ENCODE results near the gene OR10H1. TPM values are rescaled to one million over a fixed set of nuclear protein-coding genes. Genes with fewer than 3 reads are reported as not detected.
"Not testable (repeated sequence)": the region's sequence is repeated elsewhere in the genome, so short reads cannot be mapped to it uniquely, and the experiment has no call there.

OR10H1 gene
- total RNA-seq, 1 donor from 2014 or later: not detected

DNA sequence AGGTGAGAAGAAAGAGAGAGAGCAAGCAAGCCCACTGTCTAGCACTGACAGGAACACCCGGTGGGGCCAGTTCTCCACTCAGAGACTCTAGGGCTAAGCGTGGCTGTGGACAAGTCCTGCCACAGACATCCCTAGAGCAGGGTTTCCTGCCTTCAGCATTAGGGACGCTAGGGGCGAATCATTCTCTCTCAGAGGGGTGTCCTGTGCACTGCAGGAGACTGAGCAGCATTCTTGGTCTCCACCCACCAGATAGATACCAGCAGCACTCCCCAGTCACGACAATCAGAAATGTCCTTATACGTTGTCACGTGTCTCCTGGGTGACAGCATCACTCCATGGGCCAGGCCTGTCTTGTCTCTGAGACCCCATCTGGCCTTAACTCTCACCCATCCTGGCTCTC is 1.5 kb downstream of the OR10H1 start:
- intact Hi-C loops (cut with micrococcal nuclease): no loop called here
- Mint-ChIP-seq H3K4me3 (ENCODE audit: low read depth) (no peak overlapping the region), H3K27ac (no peak overlapping the region), H3K27me3 (ENCODE audit: low read depth) (peaks cover 30% of the 10 kb centered on the region), H3K4me1 (ENCODE audit: low read depth) (peaks cover 6% of the 10 kb centered on the region), H3K9me3 (no peaks in the 10 kb centered on the region), H3K36me3 (ENCODE audit: low read depth) (no peaks in the 10 kb centered on the region)
- DNase-seq (ENCODE audit: low spot score): no peak

DNA sequence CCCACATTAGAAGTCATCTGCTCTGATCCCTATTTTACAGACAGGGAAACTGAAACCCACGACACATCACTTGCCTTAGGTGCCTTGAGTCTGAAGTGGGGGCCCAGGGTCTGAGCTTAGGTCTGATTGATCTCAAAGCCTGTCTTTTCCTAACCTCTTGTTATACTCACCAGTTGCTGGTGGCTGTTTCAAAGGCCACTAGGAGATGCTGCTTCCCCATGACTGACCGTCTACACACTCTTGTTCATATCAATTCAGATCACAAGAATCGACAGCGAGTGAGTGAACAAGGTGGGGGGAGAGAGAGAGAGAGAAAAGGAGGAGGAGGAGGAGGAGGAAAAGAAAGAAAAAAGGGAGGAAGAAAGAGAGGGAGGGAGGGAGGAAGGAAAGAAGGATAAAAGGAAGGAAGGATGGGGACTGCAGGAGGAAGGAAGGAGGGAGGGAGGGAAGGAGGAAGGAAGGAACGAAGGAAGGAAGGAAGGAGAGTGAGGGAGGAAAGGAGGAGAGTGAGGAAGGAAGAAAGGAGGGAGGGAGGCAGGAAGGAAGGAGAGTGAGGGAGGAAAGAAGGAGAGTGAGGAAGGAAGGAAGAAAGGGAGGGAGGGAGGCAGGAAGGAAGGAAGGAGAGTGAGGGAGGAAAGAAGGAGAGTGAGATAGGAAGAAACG is 3.3 kb downstream of the OR10H1 start:
- no peaks in the 10 kb centered on the region for H3K9me3 Mint-ChIP-seq
- intact Hi-C loops (cut with micrococcal nuclease): no loop called here
- H3K27ac Mint-ChIP-seq: no peak overlapping the region
- H3K4me3 Mint-ChIP-seq (ENCODE audit: low read depth): no peak overlapping the region
- no peak for DNase-seq (ENCODE audit: low spot score)
- no peaks in the 10 kb centered on the region for H3K36me3 Mint-ChIP-seq (ENCODE audit: low read depth)
- peaks cover 25% of the 10 kb centered on the region for H3K27me3 Mint-ChIP-seq (ENCODE audit: low read depth)
- H3K4me1 Mint-ChIP-seq (ENCODE audit: low read depth): peaks cover 6% of the 10 kb centered on the region

DNA sequence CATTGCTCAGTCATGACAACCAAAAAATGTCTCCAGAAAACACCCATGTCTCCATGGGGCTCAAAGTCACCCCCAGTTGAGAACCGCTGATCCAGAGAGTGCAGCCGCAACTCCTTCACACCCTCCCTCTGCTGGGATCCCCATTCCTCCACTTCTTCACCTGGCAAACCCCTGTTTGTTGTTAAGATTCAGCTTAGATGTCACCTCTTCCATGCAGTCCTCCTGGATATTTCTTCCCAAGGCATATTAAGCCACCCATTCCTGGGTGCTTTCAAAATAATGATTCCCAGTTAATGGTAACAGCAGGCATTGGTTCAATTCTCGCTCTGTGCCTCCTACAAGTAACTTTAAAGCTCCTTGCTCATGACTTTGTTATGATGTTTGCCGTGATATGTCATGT is 4.0 kb downstream of the OR10H1 start:
- Mint-ChIP-seq H3K4me3 (ENCODE audit: low read depth) (no peak overlapping the region), H3K27ac (no peak overlapping the region), H3K27me3 (ENCODE audit: low read depth) (peaks cover 25% of the 10 kb centered on the region), H3K9me3 (no peaks in the 10 kb centered on the region), H3K36me3 (ENCODE audit: low read depth) (no peaks in the 10 kb centered on the region), H3K4me1 (ENCODE audit: low read depth) (peaks cover 6% of the 10 kb centered on the region)
- DNase-seq (ENCODE audit: low spot score): no peak
- intact Hi-C loops (cut with micrococcal nuclease): no loop called here

DNA sequence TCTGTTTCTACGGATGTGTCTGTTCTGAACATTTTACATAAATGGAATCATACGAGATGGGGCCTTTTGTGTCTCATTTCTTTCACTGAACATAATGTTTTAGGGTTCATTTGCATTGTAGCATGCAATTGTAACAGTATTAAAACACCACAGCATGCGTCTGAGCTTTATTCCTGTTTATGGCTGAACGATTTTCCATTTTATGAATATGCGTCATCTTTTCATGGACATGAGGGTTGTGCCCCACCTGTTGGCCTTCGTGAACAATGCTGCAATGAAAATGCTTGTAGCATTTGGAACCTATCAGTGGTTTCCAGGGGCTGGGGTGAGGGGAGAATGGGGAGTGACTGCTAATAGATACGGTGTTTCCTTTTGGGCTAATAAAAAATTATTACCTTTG is 5.1 kb downstream of the OR10H1 start:
- Mint-ChIP-seq H3K4me1 (ENCODE audit: low read depth) (peaks cover 6% of the 10 kb centered on the region), H3K4me3 (ENCODE audit: low read depth) (no peak overlapping the region), H3K9me3 (no peaks in the 10 kb centered on the region), H3K36me3 (ENCODE audit: low read depth) (no peaks in the 10 kb centered on the region), H3K27me3 (ENCODE audit: low read depth) (peaks cover 25% of the 10 kb centered on the region), H3K27ac (no peak overlapping the region)
- intact Hi-C loops (cut with micrococcal nuclease): no loop called here
- no peak for DNase-seq (ENCODE audit: low spot score)

DNA sequence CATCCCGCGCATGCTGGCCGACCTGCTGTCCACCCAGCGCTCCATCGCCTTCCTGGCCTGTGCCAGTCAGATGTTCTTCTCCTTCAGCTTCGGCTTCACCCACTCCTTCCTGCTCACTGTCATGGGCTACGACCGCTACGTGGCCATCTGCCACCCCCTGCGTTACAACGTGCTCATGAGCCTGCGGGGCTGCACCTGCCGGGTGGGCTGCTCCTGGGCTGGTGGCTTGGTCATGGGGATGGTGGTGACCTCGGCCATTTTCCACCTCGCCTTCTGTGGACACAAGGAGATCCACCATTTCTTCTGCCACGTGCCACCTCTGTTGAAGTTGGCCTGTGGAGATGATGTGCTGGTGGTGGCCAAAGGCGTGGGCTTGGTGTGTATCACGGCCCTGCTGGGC is 21.2 kb downstream of the OR10H1 start:
- H3K4me1 Mint-ChIP-seq (ENCODE audit: low read depth); H3K9me3 Mint-ChIP-seq; H3K27me3 Mint-ChIP-seq (ENCODE audit: low read depth); H3K4me3 Mint-ChIP-seq (ENCODE audit: low read depth); DNase-seq (ENCODE audit: low spot score); H3K36me3 Mint-ChIP-seq (ENCODE audit: low read depth); H3K27ac Mint-ChIP-seq; intact Hi-C loops (cut with micrococcal nuclease): not testable (repeated sequence)

DNA sequence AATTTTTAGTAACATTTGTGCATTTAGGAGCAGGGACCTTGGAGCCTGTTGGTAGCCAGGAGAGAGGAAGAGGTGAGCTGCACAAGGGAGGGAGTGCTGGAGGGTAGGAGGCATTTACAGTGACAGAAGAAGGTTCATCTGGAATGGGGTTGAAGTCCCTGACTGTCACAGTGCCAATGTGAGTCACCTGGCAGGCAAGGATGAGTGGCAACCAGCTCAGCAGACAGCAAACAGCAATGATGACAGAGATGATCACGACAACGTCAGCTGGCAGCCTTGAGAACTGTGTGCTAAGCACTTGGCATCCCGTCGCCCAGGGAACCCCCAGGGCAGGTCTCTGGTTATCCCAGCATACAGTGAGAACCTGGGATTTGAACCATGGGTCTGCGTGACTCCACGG is 25.4 kb downstream of the OR10H1 start:
- Mint-ChIP-seq H3K4me1 (ENCODE audit: low read depth) (no peaks in the 10 kb centered on the region), H3K36me3 (ENCODE audit: low read depth) (no peaks in the 10 kb centered on the region)

DNA sequence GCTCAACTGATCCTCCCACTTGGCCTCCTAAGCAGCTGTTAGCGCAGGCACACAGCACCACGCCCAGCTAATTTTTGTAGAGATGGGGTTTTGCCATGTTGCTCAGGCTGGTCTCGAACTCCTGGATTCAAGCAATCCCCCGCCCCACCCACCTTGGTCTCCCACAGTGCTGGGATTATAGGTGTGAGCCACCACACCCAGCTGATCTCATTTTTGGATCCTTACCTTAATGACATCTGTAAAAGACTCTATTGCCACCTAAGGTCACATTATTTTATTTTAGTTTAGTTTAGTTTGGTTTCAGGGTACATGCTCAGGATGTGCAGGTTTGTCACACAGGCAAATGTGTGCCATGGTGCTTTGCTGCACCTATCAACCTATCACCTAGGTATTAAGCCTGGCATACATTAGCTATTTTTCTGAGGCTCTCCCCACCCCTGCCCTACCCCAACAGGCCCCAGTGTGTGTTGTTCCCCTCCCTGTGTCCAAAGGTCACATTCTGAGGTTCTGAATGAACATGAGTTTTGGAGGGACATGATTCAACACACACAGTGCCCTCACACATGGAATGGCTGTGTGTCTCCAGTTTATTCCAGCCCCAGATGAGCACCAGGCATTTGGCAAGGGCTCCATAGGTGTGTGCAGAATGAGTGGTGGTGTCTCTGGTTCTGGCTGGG is 26.7 kb downstream of the OR10H1 start:
- Mint-ChIP-seq H3K9me3 (no peaks in the 10 kb centered on the region), H3K27me3 (ENCODE audit: low read depth) (peaks cover 8% of the 10 kb centered on the region), H3K36me3 (ENCODE audit: low read depth) (no peaks in the 10 kb centered on the region), H3K4me1 (ENCODE audit: low read depth) (no peaks in the 10 kb centered on the region), H3K4me3 (ENCODE audit: low read depth) (no peak overlapping the region), H3K27ac (no peak overlapping the region)
- intact Hi-C loops (cut with micrococcal nuclease): no loop called here
- no peak for DNase-seq (ENCODE audit: low spot score)

More for the DNA sequence above, 25.4 kb downstream of the OR10H1 start:
- peaks cover 6% of the 10 kb centered on the region for H3K27me3 Mint-ChIP-seq (ENCODE audit: low read depth)
- H3K9me3 Mint-ChIP-seq: no peaks in the 10 kb centered on the region
- intact Hi-C loops (cut with micrococcal nuclease): no loop called here
- no peak overlapping the region for H3K4me3 Mint-ChIP-seq (ENCODE audit: low read depth)
- no peak for DNase-seq (ENCODE audit: low spot score)
- H3K27ac Mint-ChIP-seq: no peak overlapping the region

DNA sequence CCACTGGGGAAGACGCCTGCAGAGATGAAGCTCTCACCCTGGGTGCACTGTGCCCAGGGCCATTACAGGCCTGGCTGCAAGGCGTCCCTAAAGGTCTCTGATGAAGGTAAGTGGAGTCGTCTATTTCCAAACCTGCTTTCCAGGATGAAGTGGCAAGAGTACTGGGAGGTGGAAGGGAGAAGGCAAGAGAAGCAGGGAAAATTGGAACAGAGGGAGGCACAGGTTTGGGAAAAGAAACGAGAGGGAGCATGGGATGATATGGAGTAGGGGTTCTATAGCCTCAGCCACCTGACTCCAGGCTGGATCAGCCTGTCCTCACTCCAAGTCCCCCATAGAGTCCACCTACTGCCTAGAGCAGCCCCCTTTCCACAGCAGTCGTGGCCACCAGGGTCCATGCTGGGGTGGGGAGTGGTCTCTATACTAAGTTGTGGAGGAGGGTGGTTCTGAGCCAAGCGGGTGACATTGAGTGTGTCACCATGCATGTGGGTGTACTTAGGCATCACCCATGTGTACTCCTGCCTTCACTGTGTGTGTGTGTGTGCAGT is 27.8 kb downstream of the OR10H1 start, which contains the start of gene OR10H5:
Gene OR10H5 (plus strand): TSS at position 51 of the 545 bp plus-strand sequence. CDS start 6,388 bp downstream, outside the sequence.
- Mint-ChIP-seq H3K9me3 (no peaks in the 10 kb centered on the region), H3K4me3 (ENCODE audit: low read depth) (no peak within 1 kb of the TSS), H3K4me1 (ENCODE audit: low read depth) (no peaks in the 10 kb centered on the region), H3K36me3 (ENCODE audit: low read depth) (no peaks in the 10 kb centered on the region), H3K27me3 (ENCODE audit: low read depth) (peaks cover 8% of the 10 kb centered on the region), H3K27ac (no peak within 1 kb of the TSS)
- intact Hi-C loops (cut with micrococcal nuclease): no loop called here
- no peak for DNase-seq (ENCODE audit: low spot score)

DNA sequence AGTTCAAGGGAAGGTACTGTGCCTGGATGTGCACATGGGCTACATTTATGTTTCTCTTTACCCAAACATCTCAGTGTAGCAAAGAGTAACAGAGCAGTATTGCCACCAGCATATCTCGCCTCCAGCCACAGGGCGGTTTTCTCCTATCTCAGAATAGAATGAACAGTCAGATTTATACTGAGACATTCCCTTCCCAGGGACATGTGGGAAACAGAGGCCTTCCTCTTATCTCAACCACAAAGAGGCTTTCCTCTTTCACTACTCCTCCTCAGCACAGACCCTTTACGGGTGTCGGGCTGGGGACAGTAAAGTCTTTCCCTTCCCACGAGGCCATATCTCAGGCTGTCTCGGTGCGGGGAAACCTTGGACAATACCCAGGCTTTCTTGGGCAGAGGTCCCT is 32.6 kb downstream of the OR10H1 start:
- DNase-seq (ENCODE audit: low spot score); H3K27me3 Mint-ChIP-seq (ENCODE audit: low read depth); H3K36me3 Mint-ChIP-seq (ENCODE audit: low read depth); H3K4me3 Mint-ChIP-seq (ENCODE audit: low read depth); intact Hi-C loops (cut with micrococcal nuclease); H3K27ac Mint-ChIP-seq; H3K4me1 Mint-ChIP-seq (ENCODE audit: low read depth); H3K9me3 Mint-ChIP-seq: not testable (repeated sequence)

DNA sequence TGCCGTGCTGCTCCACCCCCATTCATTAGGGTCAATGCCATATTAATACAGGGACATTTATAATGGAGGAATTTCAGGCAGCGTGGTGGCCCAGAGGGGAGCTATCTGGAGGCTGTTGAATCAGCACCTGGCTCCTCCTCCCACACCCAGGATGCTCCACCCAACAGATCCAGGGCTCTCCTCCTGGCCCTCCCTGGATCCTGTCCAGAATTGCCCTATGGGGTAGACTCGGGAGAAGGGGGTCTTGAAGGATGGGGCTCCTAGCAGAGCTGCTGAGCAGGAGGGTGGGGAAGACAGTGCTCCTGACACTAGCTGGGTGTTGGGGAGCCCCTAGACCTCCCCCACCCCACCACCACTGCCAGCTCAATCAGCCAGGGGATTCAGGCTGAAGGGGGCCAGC is 33.3 kb downstream of the OR10H1 start:
- DNase-seq (ENCODE audit: low spot score): no peak
- Mint-ChIP-seq H3K27me3 (ENCODE audit: low read depth) (peaks cover 1% of the 10 kb centered on the region), H3K36me3 (ENCODE audit: low read depth) (no peaks in the 10 kb centered on the region), H3K27ac (no peak overlapping the region), H3K4me1 (ENCODE audit: low read depth) (no peaks in the 10 kb centered on the region), H3K9me3 (no peaks in the 10 kb centered on the region), H3K4me3 (ENCODE audit: low read depth) (no peak overlapping the region)
- intact Hi-C loops (cut with micrococcal nuclease): no loop called here

DNA sequence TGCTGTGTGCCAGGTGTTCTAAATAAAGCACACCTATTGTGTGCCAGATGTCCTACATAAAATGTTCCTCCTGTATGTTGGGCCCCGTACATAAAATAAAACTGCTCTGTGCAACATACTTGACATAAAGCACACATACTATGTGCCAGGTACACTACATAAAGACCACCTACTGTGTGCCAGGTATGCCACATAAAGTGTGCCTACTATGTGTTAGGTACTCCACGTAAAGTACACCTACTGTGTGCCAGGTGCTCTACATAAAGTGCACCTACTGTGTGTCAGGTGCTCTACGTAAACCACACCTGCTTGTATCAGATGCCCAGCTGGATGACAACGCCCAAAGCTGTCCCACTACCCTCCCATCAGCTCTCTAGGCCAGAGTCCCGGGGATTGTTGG is 33.8 kb downstream of the OR10H1 start:
- Mint-ChIP-seq H3K36me3 (ENCODE audit: low read depth) (no peaks in the 10 kb centered on the region), H3K4me1 (ENCODE audit: low read depth) (no peaks in the 10 kb centered on the region), H3K9me3 (no peaks in the 10 kb centered on the region), H3K27me3 (ENCODE audit: low read depth) (peaks cover 1% of the 10 kb centered on the region), H3K27ac (no peak overlapping the region), H3K4me3 (ENCODE audit: low read depth) (no peak overlapping the region)
- intact Hi-C loops (cut with micrococcal nuclease): no loop called here
- DNase-seq (ENCODE audit: low spot score): no peak

DNA sequence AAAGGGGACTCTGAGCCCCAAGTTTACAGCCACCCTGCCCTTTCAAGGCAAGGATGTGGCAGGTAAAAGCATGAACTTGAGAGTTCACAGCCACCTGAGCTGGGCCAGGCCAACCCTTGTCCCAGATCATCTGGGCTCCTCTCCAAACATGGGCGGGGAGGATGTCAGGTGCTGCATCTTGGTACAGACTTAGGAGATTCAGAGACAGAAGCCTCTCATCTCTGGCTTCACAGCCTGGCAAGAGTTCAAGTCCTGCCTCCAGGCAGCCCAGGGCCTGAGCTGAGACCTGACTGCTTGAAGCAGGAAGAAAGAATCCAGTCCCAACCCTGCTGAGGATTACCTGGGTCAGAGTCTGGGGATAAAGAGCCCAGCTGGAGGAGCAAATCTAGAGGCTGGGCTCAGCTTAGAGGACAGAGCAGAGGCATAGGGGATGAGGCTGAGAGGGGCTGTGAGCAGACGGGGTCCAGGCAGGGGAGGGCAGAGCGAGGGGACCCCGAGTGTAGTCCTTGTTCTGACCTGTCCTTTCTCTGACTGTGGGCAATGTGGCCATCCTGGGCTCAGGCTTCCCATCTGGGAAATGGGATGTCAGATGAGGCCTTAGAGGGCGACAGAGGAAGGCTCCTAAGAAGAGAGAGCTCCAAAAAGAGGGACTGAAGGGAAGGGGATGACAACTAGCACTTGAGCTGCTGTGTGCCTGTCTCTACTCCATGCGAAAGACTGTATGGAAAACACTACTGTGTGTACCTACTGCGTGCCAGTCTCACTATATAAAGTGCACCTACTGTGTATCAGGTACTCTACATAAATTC is 34.6 kb downstream of the OR10H1 start:
- peaks cover 3% of the 10 kb centered on the region for H3K27me3 Mint-ChIP-seq (ENCODE audit: low read depth)
- H3K4me3 Mint-ChIP-seq (ENCODE audit: low read depth): no peak overlapping the region
- no peak for DNase-seq (ENCODE audit: low spot score)
- intact Hi-C loops (cut with micrococcal nuclease): no loop called here
- H3K9me3 Mint-ChIP-seq: no peaks in the 10 kb centered on the region
- H3K36me3 Mint-ChIP-seq (ENCODE audit: low read depth): no peaks in the 10 kb centered on the region
- H3K4me1 Mint-ChIP-seq (ENCODE audit: low read depth): no peaks in the 10 kb centered on the region
- H3K27ac Mint-ChIP-seq: no peak overlapping the region
